22Rv1 (cell line): ENCODE results near the gene CALML3.

Source experiments
- H3K27ac ChIP-seq: fragments of 450-650 bp; 2 replicates; pipeline ENCODE4 v1.5.1; 2017
- CTCF ChIP-seq: fragments of 450-650 bp; IDR thresholded peaks from 2 replicates; pipeline ENCODE4 v1.5.1; 2017; ENCODE audit warnings: mild to moderate bottlenecking
- ZFX ChIP-seq: fragments of 450-650 bp; IDR thresholded peaks from 2 replicates; pipeline ENCODE4 v1.6.1; 2017; ENCODE audit warnings: antibody characterized with exemption, borderline replicate concordance

CALML3 gene

GRCh38 chr10:5517546-5517945, 7.2 kb upstream of the CALML3 start:
- H3K27ac ChIP-seq = no peak overlapping the region
- TF ChIP-seq CTCF (no peak), ZFX (no peak)

- no peak for TF ChIP-seq ZFX
- TF ChIP-seq CTCF = no peak
- peak overlapping the region; percentile 41 for H3K27ac ChIP-seq
These were observed 6.6 kb upstream of the CALML3 start for GRCh38 chr10:5518143-5518542.

GRCh38 chr10:5519054-5519453, 5.7 kb upstream of the CALML3 start:
- H3K27ac ChIP-seq = no peak overlapping the region
- TF ChIP-seq CTCF (no peak), ZFX (no peak)

- TF ChIP-seq CTCF = no peak
- no peak for TF ChIP-seq ZFX
- no peak overlapping the region for H3K27ac ChIP-seq
These were observed 1.7 kb upstream of the CALML3 start for GRCh38 chr10:5522913-5523560.

- no peak for TF ChIP-seq CTCF
- TF ChIP-seq ZFX = no peak
- H3K27ac ChIP-seq = no peak overlapping the region
These were observed 776 bp upstream of the CALML3 start for GRCh38 chr10:5523796-5524574.

- TF ChIP-seq CTCF = no peak
- no peak for TF ChIP-seq ZFX
- H3K27ac ChIP-seq = no peak overlapping the region
These were observed 990 bp downstream of the CALML3 start for GRCh38 chr10:5525561-5526341.
